Trophoblast cell (in vitro differentiated cells and primary cell): Measurements from ENCODE around the gene CNN3.

Experiments used
- DNase-seq, 2 donors: peaks; one replicate each; pipeline ENCODE4 v3.0.0-alpha.2; 2016
- H2AFZ ChIP-seq: 2 replicates; pipeline ENCODE4 v1.6.1; 2013; ENCODE audit warnings: low read length, moderate library complexity, mild to moderate bottlenecking; ENCODE audit not compliant: insufficient read depth, poor library complexity
- H2AK5ac ChIP-seq: 2 replicates; pipeline ENCODE4 v1.6.1; 2013; ENCODE audit warnings: mild to moderate bottlenecking, low read length
- H2BK120ac ChIP-seq: 2 replicates; pipeline ENCODE4 v1.6.1; 2013; ENCODE audit warnings: low read length, mild to moderate bottlenecking, moderate library complexity; ENCODE audit not compliant: insufficient read depth, poor library complexity
- H2BK12ac ChIP-seq: 2 replicates; pipeline ENCODE4 v1.6.1; 2013; ENCODE audit warnings: mild to moderate bottlenecking, low read length, moderate library complexity
- H2BK5ac ChIP-seq: 2 replicates; pipeline ENCODE4 v1.6.1; 2013; ENCODE audit warnings: low read length, low read depth, moderate library complexity, mild to moderate bottlenecking; ENCODE audit not compliant: poor library complexity
- H3K14ac ChIP-seq: 2 replicates; pipeline ENCODE4 v1.6.1; 2013; ENCODE audit warnings: mild to moderate bottlenecking, low read length
- H3K18ac ChIP-seq: 2 replicates; pipeline ENCODE4 v1.6.1; 2013; ENCODE audit warnings: mild to moderate bottlenecking, low read length
- H3K23ac ChIP-seq: 2 replicates; pipeline ENCODE4 v1.6.1; 2013; ENCODE audit warnings: low read length
- H3K27ac ChIP-seq: 2 replicates; pipeline ENCODE4 v1.5.1; 2013; ENCODE audit warnings: low read depth, mild to moderate bottlenecking, inconsistent platforms, low read length, moderate library complexity
- H3K27me3 ChIP-seq: 2 replicates; pipeline ENCODE4 v1.6.1; 2013; ENCODE audit warnings: inconsistent platforms, mild to moderate bottlenecking, low read length, moderate library complexity; ENCODE audit not compliant: insufficient read depth
- H3K36me3 ChIP-seq, 2 experiments: 1 replicate in 1 of 2; 2 replicates in 1 of 2; pipeline ENCODE4 v1.6.1; 2013; ENCODE audit warnings: low read length in 2 of 2, mild to moderate bottlenecking in 2 of 2, moderate library complexity in 1 of 2; ENCODE audit not compliant: insufficient read depth in 2 of 2, control insufficient read depth in 1 of 2
- H3K4ac ChIP-seq: 2 replicates; pipeline ENCODE4 v1.6.1; 2013; ENCODE audit warnings: low read depth, mild to moderate bottlenecking, low read length, moderate library complexity
- H3K4me1 ChIP-seq, 2 experiments: 1 replicate in 1 of 2; 2 replicates in 1 of 2; pipeline ENCODE4 v1.6.1; 2013; ENCODE audit warnings: low read length in 2 of 2, mild to moderate bottlenecking in 2 of 2, moderate library complexity in 1 of 2; ENCODE audit not compliant: insufficient read depth in 2 of 2, control insufficient read depth in 1 of 2
- H3K4me2 ChIP-seq: 2 replicates; pipeline ENCODE4 v1.6.1; 2013; ENCODE audit warnings: inconsistent platforms, mild to moderate bottlenecking, low read length, moderate library complexity
- H3K4me3 ChIP-seq: 2 replicates; pipeline ENCODE4 v1.5.1; 2013; ENCODE audit warnings: mild to moderate bottlenecking, low read depth, low read length, inconsistent platforms
- H3K79me1 ChIP-seq: one replicate; pipeline ENCODE4 v1.6.1; 2013; ENCODE audit warnings: low read length
- H3K79me2 ChIP-seq: 2 replicates; pipeline ENCODE4 v1.6.1; 2013; ENCODE audit warnings: low read length, mild to moderate bottlenecking; ENCODE audit not compliant: control insufficient read depth, insufficient read depth, poor library complexity
- H3K9ac ChIP-seq: 2 replicates; pipeline ENCODE4 v1.6.1; 2013; ENCODE audit warnings: mild to moderate bottlenecking, low read length
- H3K9me3 ChIP-seq: 2 replicates; pipeline ENCODE4 v1.6.1; 2013; ENCODE audit warnings: low read depth, mild to moderate bottlenecking, control low read depth, inconsistent platforms, low read length; ENCODE audit not compliant: insufficient read depth
- H4K12ac ChIP-seq: 2 replicates; pipeline ENCODE4 v1.6.1; 2013; ENCODE audit warnings: low read depth, mild to moderate bottlenecking, low read length, moderate library complexity
- H4K8ac ChIP-seq: 2 replicates; pipeline ENCODE4 v1.6.1; 2013; ENCODE audit warnings: low read depth, mild to moderate bottlenecking, low read length, moderate library complexity
- H4K91ac ChIP-seq: one replicate; pipeline ENCODE4 v1.6.1; 2013; ENCODE audit warnings: low read depth, mild to moderate bottlenecking, low read length, moderate library complexity
- WGBS: extraction: QIAGEN DNeasy Blood & Tissue Kit; methylation state at CpG from one replicate; pipeline ENCODE4 v1.1.7; 2013; ENCODE audit warnings: missing lambda C conversion rate; ENCODE audit not compliant: insufficient read length, insufficient coverage; ENCODE audit errors: extremely low coverage; 5-methylcytosine and 5-hydroxymethylcytosine counted together

Gene CNN3

GRCh38 chr1:94958081-94958480, 31.2 kb upstream of the CNN3 start:
- H3K4me3 ChIP-seq, result no peak overlapping the region
- WGBS, result no CpG with 5 or more reads among the region's 1 CpG

DNA sequence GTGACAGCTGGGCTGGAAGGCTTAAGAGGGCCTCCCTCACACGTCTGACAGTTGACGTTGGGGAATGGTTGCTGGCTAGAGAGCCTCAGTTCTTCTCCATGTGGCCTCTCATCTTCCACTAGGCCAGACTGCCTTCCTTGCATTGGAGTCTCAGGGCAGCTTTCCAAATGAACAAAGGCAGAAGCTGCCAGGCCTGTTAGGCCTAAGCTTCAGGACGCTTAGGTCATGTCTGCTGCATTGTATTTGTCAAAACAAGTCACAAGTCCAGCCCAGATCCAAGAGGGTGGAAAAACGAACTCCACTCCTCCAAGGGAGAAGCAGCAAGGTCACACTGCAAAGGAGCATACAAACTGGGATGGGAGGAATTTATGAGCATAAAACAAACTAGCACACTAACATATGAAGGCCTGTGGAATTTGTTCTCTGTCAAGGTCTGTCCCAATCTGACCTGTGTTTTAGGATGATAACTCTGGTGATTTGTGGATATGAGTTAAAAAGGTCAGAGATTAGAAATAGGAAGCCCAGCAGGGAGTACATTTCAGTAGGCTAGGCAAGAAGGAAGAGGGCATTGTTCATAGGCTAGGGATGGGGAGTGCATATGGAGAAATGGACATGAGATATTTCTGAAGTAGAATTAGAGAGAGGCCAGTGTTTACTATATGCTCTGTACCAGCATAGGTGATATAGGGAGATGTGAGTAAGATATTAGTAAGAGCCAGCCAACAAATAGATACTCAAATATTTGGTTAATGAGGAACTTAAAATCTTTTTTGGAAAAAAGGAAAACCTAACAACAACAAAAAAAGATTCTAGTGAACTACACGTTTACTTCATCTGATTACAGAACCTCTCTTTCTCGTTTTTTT, 29.1 kb upstream of the CNN3 start:
- H3K36me3 ChIP-seq, result no peaks in the 10 kb centered on the region
- H3K4me3 ChIP-seq, result no peak overlapping the region
- no peaks in the 10 kb centered on the region for H3K79me2 ChIP-seq
- H2BK120ac ChIP-seq, result no peak overlapping the region
- peak overlapping the region; percentile 11 for H4K8ac ChIP-seq
- peaks cover 15 to 25% of the 10 kb centered on the region in 2 experiments for H3K4me1 ChIP-seq
- no peak for DNase-seq
- H3K27ac ChIP-seq, result peak overlapping the region; percentile 40
- H3K18ac ChIP-seq, result no peak overlapping the region
- no peaks in the 10 kb centered on the region for H3K27me3 ChIP-seq
- H2AK5ac ChIP-seq, result no peak overlapping the region
- H4K91ac ChIP-seq, result no peak overlapping the region
- H2BK5ac ChIP-seq, result no peak overlapping the region
- H3K4ac ChIP-seq, result no peak overlapping the region
- peak overlapping the region; percentile 43 for H2BK12ac ChIP-seq
- H3K79me1 ChIP-seq, result peaks cover 4% of the 10 kb centered on the region
- H3K4me2 ChIP-seq, result no peak overlapping the region
- H3K9me3 ChIP-seq, result no peaks in the 10 kb centered on the region
- peak overlapping the region; percentile 46 for H3K14ac ChIP-seq
- no peak overlapping the region for H2AFZ ChIP-seq
- no CpG with 5 or more reads among the region's 6 CpGs for WGBS
- no peak overlapping the region for H3K9ac ChIP-seq
- no peak overlapping the region for H3K23ac ChIP-seq
- no peak overlapping the region for H4K12ac ChIP-seq

More at GRCh38 chr1:94958081-94958480, 31.2 kb upstream of the CNN3 start:
- Histone ChIP-seq H3K23ac (no peak overlapping the region), H3K18ac (no peak overlapping the region), H4K91ac (no peak overlapping the region), H2AFZ (no peak overlapping the region), H4K8ac (no peak overlapping the region), H3K36me3 (no peaks in the 10 kb centered on the region), H3K79me2 (no peaks in the 10 kb centered on the region), H3K4ac (no peak overlapping the region), H3K4me1 (peaks cover 13 to 19% of the 10 kb centered on the region in 2 experiments), H3K27me3 (no peaks in the 10 kb centered on the region), H4K12ac (no peak overlapping the region), H3K9me3 (no peaks in the 10 kb centered on the region), H3K4me2 (no peak overlapping the region), H3K79me1 (peaks cover 4% of the 10 kb centered on the region), H3K14ac (no peak overlapping the region), H2AK5ac (no peak overlapping the region), H3K9ac (no peak overlapping the region), H2BK5ac (no peak overlapping the region), H2BK120ac (no peak overlapping the region), H2BK12ac (no peak overlapping the region), H3K27ac (no peak overlapping the region)
- DNase-seq, result no peak

DNA sequence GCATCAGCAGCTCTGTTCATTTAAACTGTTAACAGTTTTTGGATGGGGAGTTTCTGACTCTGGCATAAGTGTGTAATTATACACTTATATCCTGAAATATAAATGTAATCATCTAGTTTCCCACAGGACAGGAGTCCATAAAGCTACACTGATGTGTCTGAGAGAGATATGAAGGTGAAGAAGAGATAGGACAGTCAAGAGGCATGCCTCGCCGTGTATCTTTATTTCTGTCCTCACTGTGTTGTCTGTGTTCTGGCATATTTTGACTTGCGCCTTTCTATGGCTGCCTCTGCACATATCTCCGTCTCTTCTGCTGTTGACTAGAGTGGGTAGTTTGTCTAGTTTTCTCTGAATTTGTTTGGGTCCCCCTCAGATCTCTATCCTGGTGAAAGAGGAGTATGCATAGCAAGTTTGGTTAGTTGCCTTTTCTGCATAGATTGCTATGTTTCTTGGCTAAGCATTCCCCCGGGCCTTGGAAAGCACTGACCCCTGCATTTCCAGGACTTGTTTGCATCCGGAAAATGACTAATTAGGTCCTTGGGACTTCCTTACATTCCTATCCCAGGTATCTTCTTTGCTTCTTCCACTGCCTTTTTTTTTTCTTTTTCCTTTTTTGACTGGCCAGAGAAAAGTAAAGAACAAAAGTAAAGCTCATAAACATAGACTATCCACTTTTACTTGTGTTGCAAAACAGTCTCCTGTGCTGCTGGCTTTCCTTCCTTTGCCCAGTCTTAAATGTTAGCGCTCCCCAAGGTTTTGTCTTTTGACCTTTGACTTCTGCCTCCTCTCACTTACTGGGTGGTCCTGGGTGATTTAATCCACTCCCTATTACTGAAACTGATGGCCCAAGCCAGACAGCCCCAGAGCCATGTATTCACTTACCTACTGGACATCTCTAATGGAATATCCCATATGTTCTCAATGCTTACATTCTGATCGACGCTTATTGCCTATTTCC, 27.6 kb upstream of the CNN3 start:
- H2AK5ac ChIP-seq, result peak overlapping the region; percentile 35
- H3K14ac ChIP-seq, result peak overlapping the region; percentile 53
- no peak for DNase-seq
- no peak overlapping the region for H3K18ac ChIP-seq
- no peak overlapping the region for H3K9ac ChIP-seq
- no peaks in the 10 kb centered on the region for H3K9me3 ChIP-seq
- no peak overlapping the region for H4K8ac ChIP-seq
- H2AFZ ChIP-seq, result no peak overlapping the region
- H2BK12ac ChIP-seq, result peak overlapping the region; percentile 79
- peak overlapping the region; percentile 31 for H4K91ac ChIP-seq
- no peak overlapping the region for H3K4me3 ChIP-seq
- WGBS, result no CpG with 5 or more reads among the region's 9 CpGs
- peak overlapping the region; percentile 65 for H2BK5ac ChIP-seq
- no peak overlapping the region for H3K4ac ChIP-seq
- no peaks in the 10 kb centered on the region for H3K79me2 ChIP-seq
- no peaks in the 10 kb centered on the region for H3K27me3 ChIP-seq
- peaks cover 4% of the 10 kb centered on the region for H3K79me1 ChIP-seq
- H3K4me1 ChIP-seq, result peaks cover 15 to 22% of the 10 kb centered on the region in 2 experiments
- no peaks in the 10 kb centered on the region for H3K36me3 ChIP-seq
- no peak overlapping the region for H3K23ac ChIP-seq
- peak overlapping the region; percentile 44 for H3K4me2 ChIP-seq
- H4K12ac ChIP-seq, result no peak overlapping the region
- peak overlapping the region; percentile 78 for H3K27ac ChIP-seq
- no peak overlapping the region for H2BK120ac ChIP-seq

DNA sequence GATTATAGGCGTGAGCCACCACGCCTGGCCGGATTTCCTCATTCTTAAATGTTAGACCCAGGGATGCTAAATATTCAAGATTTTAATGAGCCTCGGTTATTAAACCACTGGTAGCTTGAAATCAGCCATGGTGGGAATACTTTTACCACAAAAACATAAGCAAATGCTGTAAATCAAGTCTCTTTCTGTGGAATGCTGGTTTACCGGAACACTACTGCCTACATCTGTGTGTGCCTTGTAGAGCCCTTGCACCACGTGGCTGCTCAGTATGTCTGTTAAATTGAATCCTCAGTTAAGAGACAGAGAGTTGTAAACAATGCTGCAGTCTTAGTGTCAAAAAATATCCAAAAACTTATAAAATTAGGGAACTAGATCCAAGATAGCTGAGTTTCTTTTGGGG, 26.8 kb upstream of the CNN3 start:
- H4K8ac ChIP-seq, result no peak overlapping the region
- H2BK12ac ChIP-seq, result no peak overlapping the region
- H2BK120ac ChIP-seq, result no peak overlapping the region
- H3K4me3 ChIP-seq, result no peak overlapping the region
- H2AFZ ChIP-seq, result no peak overlapping the region
- no peak overlapping the region for H3K18ac ChIP-seq
- H4K12ac ChIP-seq, result no peak overlapping the region
- H3K79me2 ChIP-seq, result no peaks in the 10 kb centered on the region
- H2AK5ac ChIP-seq, result no peak overlapping the region
- H3K4me1 ChIP-seq, result peaks cover 15 to 22% of the 10 kb centered on the region in 2 experiments
- H4K91ac ChIP-seq, result no peak overlapping the region
- peaks cover 4% of the 10 kb centered on the region for H3K79me1 ChIP-seq
- H3K4me2 ChIP-seq, result no peak overlapping the region
- H3K9me3 ChIP-seq, result no peaks in the 10 kb centered on the region
- no peaks in the 10 kb centered on the region for H3K27me3 ChIP-seq
- WGBS, result no CpG with 5 or more reads among the region's 6 CpGs
- H3K4ac ChIP-seq, result no peak overlapping the region
- no peak for DNase-seq
- peak overlapping the region; percentile 76 for H3K27ac ChIP-seq
- no peak overlapping the region for H3K9ac ChIP-seq
- no peak overlapping the region for H3K14ac ChIP-seq
- H2BK5ac ChIP-seq, result no peak overlapping the region
- H3K23ac ChIP-seq, result no peak overlapping the region
- no peaks in the 10 kb centered on the region for H3K36me3 ChIP-seq
